Stimulated activated CD4-positive, alpha-beta T cell treated with anti-CD3 and anti-CD28 coated beads, Interleukin-4, amount 100 ng/mL, for 4 hours (primary cell): Measurements from ENCODE around the gene EHBP1L1.
"Not testable (repeated sequence)": the region's sequence is repeated elsewhere in the genome, so short reads cannot be mapped to it uniquely, and the experiment has no call there.

ENCODE experiments used
- DNase-seq, 2 experiments: peaks; one replicate each; pipeline ENCODE4 v3.0.0-alpha.2; 2020

Gene EHBP1L1

GRCh38 chr11:65562788-65563187, 13.1 kb upstream of the EHBP1L1 start:
- no peak for DNase-seq

DNA sequence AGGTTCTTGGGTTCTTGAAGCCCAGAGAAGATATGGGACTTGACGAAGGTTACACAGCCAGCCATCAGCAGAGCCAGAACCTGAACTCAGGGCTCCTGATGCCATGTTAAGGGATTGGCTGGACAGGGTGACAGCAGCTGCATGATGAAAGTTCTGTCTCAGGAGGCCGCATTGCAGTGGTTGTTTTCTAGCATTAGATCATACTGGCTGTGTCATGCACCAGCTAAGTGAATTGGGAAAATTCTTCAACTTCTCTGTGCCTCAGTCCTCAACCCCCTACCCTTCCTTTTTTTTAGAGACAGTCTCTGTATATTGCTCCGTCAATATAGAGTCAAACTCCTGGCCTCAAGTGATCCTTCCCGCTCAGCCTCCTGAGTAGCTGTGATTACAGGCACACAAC, 12.3 kb upstream of the EHBP1L1 start:
- DNase-seq, result no peak

DNA sequence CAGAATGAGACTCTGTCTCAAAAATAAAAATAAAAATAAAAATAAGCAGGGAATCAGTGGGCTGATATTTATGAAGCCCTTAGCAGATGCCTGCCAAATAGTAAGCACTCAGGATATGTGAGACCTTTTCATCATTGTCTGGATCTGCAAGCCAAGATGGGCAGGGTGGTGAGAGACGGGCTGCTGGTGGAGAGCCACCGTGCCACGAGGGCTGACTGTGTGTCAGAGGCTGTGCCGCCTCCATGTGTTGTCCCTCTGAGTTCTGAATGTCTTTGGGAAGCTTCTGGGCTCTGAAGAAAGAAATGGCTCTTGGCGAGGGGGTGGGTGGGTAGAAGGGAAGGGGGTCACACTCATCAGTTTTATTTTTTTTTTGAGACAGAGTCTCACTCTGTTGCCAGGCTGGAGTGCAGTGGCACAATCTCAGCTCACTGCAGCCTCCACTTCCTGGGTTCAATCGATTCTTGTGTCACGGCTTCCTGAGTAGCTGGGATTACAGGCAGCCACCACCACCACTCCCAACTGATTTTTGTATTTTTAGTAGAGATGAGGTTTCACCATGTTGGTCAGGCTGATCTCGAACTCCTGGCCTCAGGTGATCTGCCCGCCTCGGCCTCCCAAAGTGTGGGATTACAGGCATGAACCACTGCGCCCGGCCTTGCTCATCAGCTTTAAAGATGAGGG, 10.8 kb upstream of the EHBP1L1 start:
- DNase-seq, result not testable (repeated sequence)

DNA sequence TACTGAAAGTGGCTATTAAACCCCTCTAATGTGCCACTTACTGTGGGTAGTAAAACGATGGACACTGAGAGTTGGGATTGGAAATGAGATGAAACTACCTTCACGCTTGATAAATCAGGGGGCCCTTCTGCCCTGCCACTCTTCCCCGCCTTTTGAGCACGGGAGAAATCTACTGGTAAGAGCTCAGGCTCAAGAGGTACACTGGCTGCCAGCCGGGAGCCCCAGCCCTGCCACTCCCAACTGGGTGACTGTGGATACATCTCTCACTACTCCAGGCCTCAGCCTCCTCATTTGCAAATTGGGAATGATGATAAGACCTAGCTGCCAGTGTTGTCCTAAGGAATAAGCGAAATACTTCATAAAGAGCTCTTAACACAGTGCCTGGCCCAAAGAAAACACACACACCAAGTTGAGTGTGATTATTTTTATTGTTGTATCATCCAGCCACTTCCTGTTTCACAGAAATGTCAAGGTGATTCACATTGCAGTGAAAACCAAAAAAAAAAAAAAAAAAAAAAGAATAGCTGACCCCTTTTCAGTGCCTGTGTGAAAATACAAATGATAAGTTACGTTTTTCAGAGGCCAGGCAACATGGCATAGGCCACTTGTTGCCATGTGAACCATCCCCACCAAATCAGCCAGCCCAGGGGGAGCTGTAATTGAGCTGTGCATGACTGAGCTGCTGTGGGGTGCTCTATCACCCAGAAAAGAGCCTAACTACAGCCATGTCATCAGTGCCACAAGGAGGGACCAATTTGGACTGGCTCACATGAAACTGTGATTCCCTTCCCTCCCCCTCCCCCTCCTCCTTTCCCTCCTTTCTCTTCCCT, 10.0 kb upstream of the EHBP1L1 start:
- no peak for DNase-seq

DNA sequence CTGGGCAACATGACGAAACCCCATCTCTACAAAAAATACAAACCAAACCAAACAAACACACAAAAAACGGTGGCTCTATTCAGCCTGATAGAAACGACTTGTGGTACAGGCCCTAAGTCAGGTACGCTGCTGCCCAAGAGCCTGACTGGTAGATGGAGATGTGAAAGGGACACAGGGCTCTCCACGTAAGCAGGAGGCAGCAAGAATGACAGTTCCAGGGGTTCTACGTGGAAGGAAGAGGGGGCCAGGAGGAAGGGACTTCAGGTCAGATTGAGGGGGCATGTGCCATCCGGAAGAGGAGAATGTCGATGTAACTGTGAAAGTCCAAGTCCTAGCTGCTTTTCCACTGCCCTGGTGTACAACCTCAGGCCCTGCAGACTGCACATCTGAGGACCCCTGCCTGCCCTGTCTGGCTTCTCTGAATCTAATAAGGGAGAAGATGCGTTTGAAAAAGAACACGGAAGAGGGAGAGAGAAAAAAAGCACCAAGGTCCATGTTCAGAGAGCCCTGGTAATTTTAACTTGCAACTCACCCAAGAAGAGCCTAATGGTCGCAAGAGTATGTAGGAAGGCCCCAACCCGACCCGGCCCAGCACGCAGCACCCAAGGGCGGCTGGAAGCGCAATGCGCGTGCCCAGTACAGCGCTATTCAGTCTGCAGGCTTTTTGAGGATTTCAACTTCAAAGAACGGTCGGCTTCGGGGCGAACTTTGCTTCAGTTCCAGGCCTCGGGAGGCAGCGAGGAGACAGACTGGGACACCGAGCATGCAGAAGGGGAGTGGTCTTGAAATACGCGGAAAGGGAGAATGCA, 6.5 kb upstream of the EHBP1L1 start:
- no peak for DNase-seq

- peak; percentile 96 to 98 for DNase-seq
Observed at GRCh38 chr11:65569973-65570918, 5.6 kb upstream of the EHBP1L1 start, which contains the start of gene ZNRD2. ZNRD2 (plus strand) TSS chr11:65570477; CDS start chr11:65570492, 15 bp downstream.

DNA sequence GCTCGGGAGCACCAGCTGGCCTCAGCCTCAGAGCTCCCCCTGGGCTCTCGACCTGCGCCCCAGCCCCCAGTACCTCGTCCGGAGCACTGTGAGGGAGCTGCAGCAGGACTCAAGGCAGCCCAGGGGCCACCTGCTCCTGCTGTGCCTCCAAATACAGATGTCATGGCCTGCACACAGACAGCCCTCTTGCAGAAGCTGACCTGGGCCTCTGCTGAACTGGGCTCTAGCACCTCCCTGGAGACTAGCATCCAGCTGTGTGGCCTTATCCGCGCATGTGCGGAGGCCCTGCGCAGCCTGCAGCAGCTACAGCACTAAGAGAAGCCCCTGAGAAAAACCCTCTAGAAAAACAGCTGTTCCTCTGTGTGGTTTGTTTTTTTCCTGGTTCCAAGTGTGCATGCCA, 4.4 kb upstream of the EHBP1L1 start:
- DNase-seq, result no peak

DNA sequence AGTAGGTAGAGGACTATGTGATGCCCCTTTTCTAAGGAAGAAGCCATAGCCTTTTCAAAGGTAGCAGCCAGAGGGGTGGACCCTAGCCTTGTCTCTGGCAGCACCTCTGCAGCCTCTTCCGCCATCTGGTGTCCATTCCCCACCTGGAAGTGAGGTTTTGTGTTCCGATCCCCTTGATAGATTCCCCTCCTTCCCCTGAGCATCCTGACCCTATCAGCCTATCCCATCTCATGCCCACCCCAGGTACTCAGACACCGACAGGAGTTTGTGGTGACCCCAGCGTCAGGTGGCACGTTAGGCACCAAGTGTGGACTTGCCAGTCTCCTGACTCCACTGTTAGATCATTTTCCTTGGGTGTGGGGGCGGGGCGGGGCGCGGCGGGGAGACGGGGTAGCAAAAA, 3.9 kb upstream of the EHBP1L1 start:
- no peak for DNase-seq

- DNase-seq, result peak; percentile 84 to 85
Observed at GRCh38 chr11:65572356-65573051, 3.3 kb upstream of the EHBP1L1 start, which contains the start of gene FAM89B. FAM89B (plus strand) TSS chr11:65572538; CDS start chr11:65572670, 132 bp downstream.

DNA sequence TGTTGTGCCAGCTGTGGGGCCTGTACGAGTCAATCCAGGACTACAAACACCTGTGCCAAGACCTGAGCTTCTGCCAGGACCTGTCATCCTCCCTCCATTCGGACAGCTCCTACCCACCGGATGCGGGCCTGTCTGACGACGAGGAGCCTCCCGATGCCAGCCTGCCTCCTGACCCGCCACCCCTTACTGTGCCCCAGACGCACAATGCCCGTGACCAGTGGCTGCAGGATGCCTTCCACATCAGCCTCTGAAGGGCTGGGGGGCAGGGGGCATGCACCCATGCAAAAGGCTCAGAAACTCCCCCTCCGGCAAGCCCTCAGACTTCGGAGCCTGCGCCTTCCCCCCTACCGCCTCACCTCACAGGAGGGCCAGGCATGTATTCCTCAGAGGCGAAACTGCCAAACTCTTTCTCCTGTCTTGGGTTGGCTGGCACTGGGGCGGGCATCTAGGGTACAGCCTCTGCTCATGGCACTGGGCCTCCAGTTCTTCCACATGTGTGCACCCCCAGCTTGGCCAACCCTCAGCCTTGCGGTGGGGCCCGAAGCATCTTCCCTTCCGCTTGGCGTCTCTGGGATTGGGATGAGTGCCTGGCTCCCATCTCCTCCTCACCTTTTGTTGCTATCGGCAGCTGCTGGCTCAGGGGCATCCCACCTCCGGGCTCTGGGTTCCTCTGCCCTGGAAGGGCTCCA, 2.3 kb upstream of the EHBP1L1 start:
- no peak for DNase-seq

- peak; percentile 81 to 86 for DNase-seq
Observed at GRCh38 chr11:65574109-65574810, 1.6 kb upstream of the EHBP1L1 start.

DNA sequence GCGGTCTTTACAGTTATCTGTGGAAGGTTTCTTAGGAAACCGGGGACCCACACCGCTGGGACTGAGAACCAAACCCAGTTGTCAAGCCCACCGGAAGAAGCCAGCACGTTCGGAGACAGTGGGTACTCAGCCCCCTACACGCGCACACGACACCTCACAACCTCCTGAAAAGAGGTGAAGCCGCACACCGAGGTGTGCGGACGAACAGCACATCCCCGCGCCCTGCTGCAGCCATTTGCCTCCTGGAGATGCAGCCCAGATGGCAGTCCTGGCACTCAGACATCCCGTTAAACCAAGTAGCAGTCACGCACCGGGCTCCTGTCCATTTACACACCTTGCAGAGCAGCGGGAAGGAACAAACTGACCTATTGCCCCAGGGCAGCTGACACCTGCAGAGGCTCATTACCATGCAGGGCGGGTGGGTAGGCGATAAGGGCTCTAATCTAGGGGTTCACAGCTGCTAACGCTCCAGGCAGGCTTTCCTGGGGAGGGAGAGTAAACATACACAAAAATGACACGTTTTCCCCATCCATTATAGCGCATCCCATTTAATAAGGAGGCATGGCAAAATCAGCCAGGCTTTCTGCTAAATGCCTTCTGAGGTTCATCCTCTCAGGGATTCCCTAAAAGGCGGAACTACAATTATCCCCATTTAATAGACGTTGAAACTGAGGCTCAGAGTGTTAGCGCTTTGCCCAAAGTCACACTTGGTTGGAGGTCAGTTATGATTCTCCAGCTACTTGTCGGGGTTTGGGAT, 864 bp upstream of the EHBP1L1 start:
- no peak for DNase-seq

GRCh38 chr11:65576232-65576866, 496 bp downstream of the EHBP1L1 start:
- no peak for DNase-seq

- DNase-seq, result no peak
Observed at GRCh38 chr11:65576867-65577755, 1.3 kb downstream of the EHBP1L1 start.

DNA sequence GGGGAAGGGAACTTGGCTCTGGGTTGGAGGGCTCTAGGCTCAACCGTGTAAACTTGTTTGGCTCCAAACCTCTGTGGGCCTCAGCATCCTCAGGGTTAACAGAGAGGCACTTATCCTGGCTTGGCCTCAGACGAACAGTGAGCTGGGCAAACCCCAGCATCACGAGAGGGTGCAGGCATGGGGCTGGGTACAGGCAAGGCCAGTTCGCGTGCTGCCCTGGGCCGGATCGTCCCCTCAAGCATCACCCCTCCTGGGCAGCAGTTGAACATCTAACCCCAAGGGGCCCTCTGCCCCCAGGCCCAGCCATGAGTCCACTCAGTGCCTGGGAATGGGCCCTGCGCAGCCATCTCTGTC, 1.9 kb downstream of the EHBP1L1 start:
- DNase-seq, result no peak

DNA sequence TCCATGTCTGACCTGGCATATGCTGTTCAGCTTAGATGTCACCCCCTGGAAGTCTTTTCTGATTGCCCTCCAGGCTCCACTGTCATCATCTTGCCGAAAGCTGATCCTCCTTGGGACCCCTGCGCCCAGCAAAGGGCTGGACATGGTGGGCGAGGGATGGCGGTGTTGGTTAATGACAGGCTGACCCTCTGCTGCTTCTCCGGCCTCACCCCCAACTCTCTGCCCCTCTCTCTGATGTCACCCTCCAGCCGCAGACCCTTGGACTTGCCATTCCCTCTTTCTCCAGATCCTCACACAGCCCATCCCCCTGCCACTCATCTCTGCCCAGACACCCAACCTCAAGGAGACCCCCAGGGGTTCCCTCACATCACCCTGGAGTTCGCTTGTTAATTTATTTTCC, 2.3 kb downstream of the EHBP1L1 start:
- DNase-seq, result no peak

GRCh38 chr11:65578667-65579066, 2.8 kb downstream of the EHBP1L1 start:
- DNase-seq, result no peak

DNA sequence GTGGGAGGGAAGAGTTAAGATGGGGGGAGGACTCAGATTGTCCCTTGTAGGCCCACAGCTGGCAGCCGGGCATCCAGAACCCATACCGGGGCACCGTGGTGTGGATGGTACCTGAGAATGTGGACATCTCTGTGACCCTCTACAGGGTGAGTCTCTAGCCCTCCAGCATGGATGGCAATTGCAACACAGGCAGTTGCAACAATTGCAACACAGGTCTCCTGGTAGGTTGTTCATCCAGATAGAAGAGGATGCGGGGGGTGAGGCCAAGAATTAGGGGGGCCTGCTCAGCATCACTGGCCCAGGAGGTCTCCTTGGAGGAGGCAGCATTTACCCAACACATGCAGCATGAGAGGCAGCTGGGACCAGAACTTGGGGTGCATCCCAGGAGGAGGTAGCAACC, 3.4 kb downstream of the EHBP1L1 start:
- no peak for DNase-seq
